Cerebellar cortex (tissue), 1 donor: Measurements from ENCODE around the gene MTFR2.
A peak's percentile ranks its signal among the peaks of the same experiment; 100 is the strongest.

Experiments used
- DNase-seq: peaks from one replicate; pipeline ENCODE4 v3.0.0-alpha.2; 2015; ENCODE audit warnings: low spot score

MTFR2 gene

GRCh38 chr6:136249811-136250685 is at the start of gene MTFR2:
MTFR2 (minus strand) TSS chr6:136250311; CDS start chr6:136249099, 1,212 bp downstream.
- peak; percentile 99 for DNase-seq

GRCh38 chr6:136294621-136295020 is 44.5 kb upstream of the MTFR2 start:
- DNase-seq, result no peak

GRCh38 chr6:136290410-136291010 is 40.4 kb upstream of the MTFR2 start:
- no peak for DNase-seq

GRCh38 chr6:136289579-136290409 is 39.7 kb upstream of the MTFR2 start, which contains the start of gene BCLAF1:
BCLAF1 (minus strand) TSS chr6:136289846; CDS start chr6:136279866, 9,980 bp downstream.
- peak; percentile 99 for DNase-seq

- peak; percentile 88 for DNase-seq
Observed at GRCh38 chr6:136289327-136289578, 39.1 kb upstream of the MTFR2 start.

GRCh38 chr6:136288566-136289326 is 38.6 kb upstream of the MTFR2 start:
- DNase-seq, result peak; percentile 74

GRCh38 chr6:136284909-136285308 is 34.8 kb upstream of the MTFR2 start:
- DNase-seq, result no peak

- DNase-seq, result no peak
Observed at GRCh38 chr6:136282906-136283305, 32.8 kb upstream of the MTFR2 start.

- DNase-seq, result no peak
Observed at GRCh38 chr6:136280032-136280609, 30.0 kb upstream of the MTFR2 start.

- DNase-seq, result no peak
Observed at GRCh38 chr6:136274062-136274461, 24.0 kb upstream of the MTFR2 start.

- DNase-seq, result no peak
Observed at GRCh38 chr6:136265101-136265500, 15.0 kb upstream of the MTFR2 start.

GRCh38 chr6:136262940-136263339 is 12.8 kb upstream of the MTFR2 start:
- DNase-seq, result no peak

- no peak for DNase-seq
Observed at GRCh38 chr6:136254851-136255466, 4.8 kb upstream of the MTFR2 start.

- DNase-seq, result no peak
Observed at GRCh38 chr6:136253734-136254133, 3.6 kb upstream of the MTFR2 start.

- no peak for DNase-seq
Observed at GRCh38 chr6:136252441-136252840, 2.3 kb upstream of the MTFR2 start.

GRCh38 chr6:136251394-136251793 is 1.3 kb upstream of the MTFR2 start:
- no peak for DNase-seq

GRCh38 chr6:136250686-136251008 is 536 bp upstream of the MTFR2 start:
- no peak for DNase-seq

GRCh38 chr6:136249336-136249735 is 775 bp downstream of the MTFR2 start:
- DNase-seq, result no peak

- DNase-seq, result no peak
Observed at GRCh38 chr6:136244061-136244616, 6.0 kb downstream of the MTFR2 start.

- DNase-seq, result no peak
Observed at GRCh38 chr6:136236466-136237293, 13.4 kb downstream of the MTFR2 start.
